Fibroblast of mammary gland (primary cell): ENCODE results near the gene ABT1.
"Not testable (repeated sequence)": the region's sequence is repeated elsewhere in the genome, so short reads cannot be mapped to it uniquely, and the experiment has no call there.

Experiments
- DNase-seq: peaks from one replicate; pipeline ENCODE4 v3.0.0-alpha.2; 2010; ENCODE audit warnings: low read depth
- H3K4me3 ChIP-seq: 2 replicates; pipeline ENCODE4 v1.5.1; 2011; ENCODE audit warnings: low read depth, mild to moderate bottlenecking, low read length, moderate library complexity; ENCODE audit not compliant: control insufficient read depth
- TF ChIP-seq, protein P1 (sequence below): conservative IDR thresholded peaks from 2 replicates; pipeline ENCODE4 v1.5.1; 2011; ENCODE audit warnings: low read depth, low read length, inconsistent platforms; ENCODE audit not compliant: control insufficient read depth, insufficient read depth

Gene ABT1

DNA sequence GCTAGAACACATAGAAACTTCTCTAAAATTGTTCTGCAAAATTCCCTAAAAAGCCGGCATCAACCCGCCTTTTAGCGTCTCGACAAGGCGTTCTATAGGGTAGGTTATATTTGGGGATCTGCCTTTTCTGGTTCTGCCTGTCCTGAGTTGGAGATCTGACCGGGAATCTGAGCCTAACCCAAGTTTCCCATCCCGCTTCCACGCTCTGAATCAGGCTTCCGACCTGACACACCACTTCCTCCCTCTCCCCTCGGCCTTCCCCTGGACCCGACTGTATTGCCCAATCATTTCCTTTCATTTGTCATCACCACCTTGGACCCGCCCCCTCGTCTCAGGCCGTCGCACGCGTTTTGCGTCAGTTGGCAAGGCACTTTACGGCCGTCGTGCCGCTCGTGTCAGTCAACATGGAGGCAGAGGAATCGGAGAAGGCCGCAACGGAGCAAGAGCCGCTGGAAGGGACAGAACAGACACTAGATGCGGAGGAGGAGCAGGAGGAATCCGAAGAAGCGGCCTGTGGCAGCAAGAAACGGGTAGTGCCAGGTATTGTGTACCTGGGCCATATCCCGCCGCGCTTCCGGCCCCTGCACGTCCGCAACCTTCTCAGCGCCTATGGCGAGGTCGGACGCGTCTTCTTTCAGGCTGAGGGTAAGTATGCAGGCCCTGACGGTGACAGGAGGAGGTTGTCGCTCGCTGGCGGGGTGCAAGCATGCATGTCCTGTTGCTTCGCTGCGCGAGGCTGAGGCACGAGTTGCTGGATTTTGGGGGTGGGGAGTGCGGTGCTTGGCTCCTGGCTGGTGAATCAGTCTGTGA is at the start of gene ABT1:
Gene ABT1 (plus strand): TSS at position 375 of the 810 bp plus-strand sequence. CDS start 30 bp downstream, at position 405.
- peak; percentile 99 for DNase-seq
- TF ChIP-seq, protein P1, sequence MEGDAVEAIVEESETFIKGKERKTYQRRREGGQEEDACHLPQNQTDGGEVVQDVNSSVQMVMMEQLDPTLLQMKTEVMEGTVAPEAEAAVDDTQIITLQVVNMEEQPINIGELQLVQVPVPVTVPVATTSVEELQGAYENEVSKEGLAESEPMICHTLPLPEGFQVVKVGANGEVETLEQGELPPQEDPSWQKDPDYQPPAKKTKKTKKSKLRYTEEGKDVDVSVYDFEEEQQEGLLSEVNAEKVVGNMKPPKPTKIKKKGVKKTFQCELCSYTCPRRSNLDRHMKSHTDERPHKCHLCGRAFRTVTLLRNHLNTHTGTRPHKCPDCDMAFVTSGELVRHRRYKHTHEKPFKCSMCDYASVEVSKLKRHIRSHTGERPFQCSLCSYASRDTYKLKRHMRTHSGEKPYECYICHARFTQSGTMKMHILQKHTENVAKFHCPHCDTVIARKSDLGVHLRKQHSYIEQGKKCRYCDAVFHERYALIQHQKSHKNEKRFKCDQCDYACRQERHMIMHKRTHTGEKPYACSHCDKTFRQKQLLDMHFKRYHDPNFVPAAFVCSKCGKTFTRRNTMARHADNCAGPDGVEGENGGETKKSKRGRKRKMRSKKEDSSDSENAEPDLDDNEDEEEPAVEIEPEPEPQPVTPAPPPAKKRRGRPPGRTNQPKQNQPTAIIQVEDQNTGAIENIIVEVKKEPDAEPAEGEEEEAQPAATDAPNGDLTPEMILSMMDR: no peak
- H3K4me3 ChIP-seq: peak within 1 kb of the TSS; percentile 99

DNA sequence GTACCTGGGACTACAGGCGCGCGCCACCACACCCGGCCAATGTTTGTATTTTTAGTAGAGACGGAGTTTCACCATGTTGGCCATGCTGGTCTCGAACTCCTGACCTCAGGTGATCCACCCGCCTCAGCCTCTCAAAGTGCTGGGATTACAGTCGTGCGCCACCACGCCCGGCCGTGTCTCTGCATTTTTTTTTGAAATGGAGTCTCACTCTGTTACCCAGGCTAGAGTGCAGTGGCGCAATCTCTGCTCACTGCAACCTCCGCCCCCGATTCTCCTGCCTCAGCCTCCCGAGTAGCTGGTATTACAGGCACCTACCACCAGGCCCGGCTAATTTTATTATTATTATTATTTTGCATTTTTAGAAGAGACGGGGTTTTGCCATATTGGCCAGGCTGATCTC is 49.4 kb upstream of the ABT1 start:
- not testable (repeated sequence) for DNase-seq, H3K4me3 ChIP-seq

DNA sequence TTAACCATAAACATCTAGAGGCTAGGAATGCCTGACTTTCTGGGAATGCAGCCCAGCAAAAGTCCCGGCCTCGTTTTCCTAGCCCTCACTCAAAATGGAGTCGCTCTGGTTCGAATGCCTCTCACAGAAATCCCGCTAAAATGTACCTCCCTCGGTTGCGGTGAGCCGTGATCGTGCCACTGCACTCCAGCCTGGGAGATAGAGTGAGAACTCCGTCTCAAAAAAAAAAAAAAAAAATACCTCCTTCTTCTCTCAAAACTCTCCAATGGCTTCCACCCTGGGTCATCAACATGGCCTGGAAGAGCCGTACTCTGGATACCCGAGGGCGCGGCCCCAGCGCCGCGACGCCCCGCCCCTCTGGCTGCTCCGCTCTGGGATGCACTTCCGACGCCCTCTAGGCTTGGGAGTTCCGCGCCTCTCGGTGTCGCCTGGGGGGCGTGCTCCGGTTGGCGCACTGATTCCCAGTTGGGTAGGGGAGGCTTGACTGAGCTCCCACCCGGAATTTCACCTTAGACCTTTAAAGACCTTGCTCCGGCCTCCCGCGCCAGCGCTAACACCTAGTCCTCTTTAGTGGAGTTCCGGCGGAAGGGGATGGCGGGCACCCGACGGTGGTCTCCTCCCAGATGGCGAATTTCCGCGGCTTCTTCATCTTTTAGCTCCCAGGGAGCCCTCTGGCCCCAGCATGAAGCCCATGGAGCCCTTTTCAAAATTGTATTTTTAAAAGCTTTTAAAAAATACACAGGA is 46.3 kb upstream of the ABT1 start:
- TF ChIP-seq, protein P1: peak; percentile 11
- H3K4me3 ChIP-seq: peak overlapping the region; percentile 71
- peak; percentile 57 for DNase-seq

DNA sequence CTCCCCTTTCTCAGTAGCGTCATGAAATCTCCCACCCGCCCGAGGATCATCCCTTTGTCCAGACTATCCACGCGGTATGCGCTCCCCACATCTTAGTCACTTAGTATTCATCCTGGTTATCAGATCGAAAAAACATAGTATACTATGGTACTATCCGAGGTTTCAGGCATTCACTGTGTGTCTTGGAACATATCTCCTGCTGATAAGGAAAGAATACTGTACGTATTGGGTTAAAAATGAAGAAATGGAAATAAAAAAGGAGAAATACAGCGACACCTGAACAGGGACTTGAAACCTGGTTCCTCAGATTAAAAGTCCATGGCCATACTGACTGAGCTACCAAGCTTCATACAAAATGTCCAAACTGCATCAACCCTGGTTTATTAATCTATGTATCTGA is 44.5 kb upstream of the ABT1 start:
- no peak overlapping the region for H3K4me3 ChIP-seq
- DNase-seq: no peak
- TF ChIP-seq, protein P1: no peak

DNA sequence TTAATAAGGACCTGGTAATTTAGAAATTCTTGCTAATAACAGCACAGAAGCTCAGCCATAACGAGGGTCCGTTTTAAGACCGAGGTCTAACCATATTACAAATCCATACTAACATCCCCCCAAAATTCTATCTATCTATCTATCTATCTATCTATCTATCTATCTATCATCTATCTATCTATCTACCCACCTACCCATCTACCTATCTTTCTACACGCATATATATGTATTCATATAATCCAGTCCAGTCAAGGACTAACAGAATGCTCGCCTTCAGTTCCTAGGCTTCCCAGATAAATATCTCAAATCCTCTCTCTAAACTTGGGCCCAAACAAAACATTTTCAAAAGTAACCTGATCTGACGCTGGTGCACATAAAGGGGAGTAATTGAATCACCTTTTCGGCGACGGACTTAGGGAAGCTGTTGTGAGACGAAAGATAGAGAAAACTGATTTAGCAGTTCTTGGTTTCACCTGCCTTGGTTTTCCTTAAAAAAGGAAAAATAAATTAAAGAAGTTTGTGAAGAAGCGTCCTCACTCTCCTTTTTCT is 44.0 kb upstream of the ABT1 start:
- no peak for DNase-seq
- TF ChIP-seq, protein P1: no peak
- peak overlapping the region; percentile 67 for H3K4me3 ChIP-seq

DNA sequence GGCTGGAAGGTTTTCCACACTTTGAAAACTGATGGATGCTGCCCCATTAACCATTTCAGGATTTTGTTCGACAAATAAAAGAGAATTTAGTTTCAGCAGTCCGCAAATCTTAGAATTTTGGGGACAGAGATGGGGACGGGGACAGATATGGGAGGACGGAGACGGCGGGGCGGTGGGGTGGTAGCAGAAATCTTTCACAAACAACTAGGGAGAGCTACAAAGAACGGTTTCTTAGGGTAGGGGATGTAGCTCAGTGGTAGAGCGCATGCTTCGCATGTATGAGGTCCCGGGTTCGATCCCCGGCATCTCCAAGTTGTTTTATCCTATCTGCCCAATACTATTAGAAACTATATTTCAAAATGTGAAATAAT is 43.5 kb upstream of the ABT1 start:
- TF ChIP-seq, protein P1: no peak
- H3K4me3 ChIP-seq: peak overlapping the region; percentile 67

More for the DNA sequence above, 43.5 kb upstream of the ABT1 start:
- DNase-seq: peak; percentile 75
